GM06990 (cell line): ENCODE data around the gene FETUB.

Source experiments
- DNase-seq: peaks from one replicate; pipeline ENCODE4 v3.0.0-alpha.2; 2011; ENCODE audit not compliant: insufficient read length; ENCODE audit errors: extremely low read depth
- H3K27me3 ChIP-seq: replicated peaks from 2 replicates; pipeline ENCODE4 v1.6.0; 2011; ENCODE audit warnings: low read length; ENCODE audit not compliant: control insufficient read depth, insufficient read depth
- H3K36me3 ChIP-seq: 2 replicates; pipeline ENCODE4 v1.5.1; 2011; ENCODE audit warnings: low read length; ENCODE audit not compliant: control insufficient read depth, insufficient read depth
- H3K4me3 ChIP-seq: replicated peaks from 2 replicates; pipeline ENCODE4 v1.5.1; 2011; ENCODE audit warnings: low read depth, mild to moderate bottlenecking, control low read depth, low read length
- TF ChIP-seq, protein P1 (sequence below): IDR thresholded peaks from 2 replicates; pipeline ENCODE4 v1.5.1; 2011; ENCODE audit warnings: low read length, control low read depth, mild to moderate bottlenecking, inconsistent platforms; ENCODE audit not compliant: insufficient read depth, poor library complexity, severe bottlenecking

The FETUB gene

DNA sequence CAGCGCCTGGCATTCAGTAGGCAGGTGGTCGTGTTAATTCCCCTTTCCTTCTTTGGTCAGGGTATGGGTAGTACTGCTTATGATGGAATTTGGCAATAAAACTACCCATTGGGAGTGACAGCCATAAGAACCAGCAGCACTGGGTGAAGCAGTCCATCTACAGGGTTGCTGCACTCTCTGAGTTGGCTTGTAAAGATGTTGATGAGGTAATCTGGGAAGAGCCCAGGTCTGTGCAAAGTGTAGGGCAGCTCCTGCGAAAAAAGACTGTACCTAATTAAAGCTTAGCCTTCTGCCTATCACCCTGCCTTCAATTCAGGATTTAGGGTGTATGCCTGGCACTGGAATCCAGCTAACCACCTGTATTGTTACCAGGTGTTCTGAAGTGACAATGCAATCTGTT, 4.7 kb upstream of the FETUB start:
- TF ChIP-seq, protein P1, sequence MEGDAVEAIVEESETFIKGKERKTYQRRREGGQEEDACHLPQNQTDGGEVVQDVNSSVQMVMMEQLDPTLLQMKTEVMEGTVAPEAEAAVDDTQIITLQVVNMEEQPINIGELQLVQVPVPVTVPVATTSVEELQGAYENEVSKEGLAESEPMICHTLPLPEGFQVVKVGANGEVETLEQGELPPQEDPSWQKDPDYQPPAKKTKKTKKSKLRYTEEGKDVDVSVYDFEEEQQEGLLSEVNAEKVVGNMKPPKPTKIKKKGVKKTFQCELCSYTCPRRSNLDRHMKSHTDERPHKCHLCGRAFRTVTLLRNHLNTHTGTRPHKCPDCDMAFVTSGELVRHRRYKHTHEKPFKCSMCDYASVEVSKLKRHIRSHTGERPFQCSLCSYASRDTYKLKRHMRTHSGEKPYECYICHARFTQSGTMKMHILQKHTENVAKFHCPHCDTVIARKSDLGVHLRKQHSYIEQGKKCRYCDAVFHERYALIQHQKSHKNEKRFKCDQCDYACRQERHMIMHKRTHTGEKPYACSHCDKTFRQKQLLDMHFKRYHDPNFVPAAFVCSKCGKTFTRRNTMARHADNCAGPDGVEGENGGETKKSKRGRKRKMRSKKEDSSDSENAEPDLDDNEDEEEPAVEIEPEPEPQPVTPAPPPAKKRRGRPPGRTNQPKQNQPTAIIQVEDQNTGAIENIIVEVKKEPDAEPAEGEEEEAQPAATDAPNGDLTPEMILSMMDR = no peak
- H3K4me3 ChIP-seq = no peak overlapping the region
- H3K27me3 ChIP-seq = peaks cover 2% of the 10 kb centered on the region
- H3K36me3 ChIP-seq = no peaks in the 10 kb centered on the region
- no peak for DNase-seq

DNA sequence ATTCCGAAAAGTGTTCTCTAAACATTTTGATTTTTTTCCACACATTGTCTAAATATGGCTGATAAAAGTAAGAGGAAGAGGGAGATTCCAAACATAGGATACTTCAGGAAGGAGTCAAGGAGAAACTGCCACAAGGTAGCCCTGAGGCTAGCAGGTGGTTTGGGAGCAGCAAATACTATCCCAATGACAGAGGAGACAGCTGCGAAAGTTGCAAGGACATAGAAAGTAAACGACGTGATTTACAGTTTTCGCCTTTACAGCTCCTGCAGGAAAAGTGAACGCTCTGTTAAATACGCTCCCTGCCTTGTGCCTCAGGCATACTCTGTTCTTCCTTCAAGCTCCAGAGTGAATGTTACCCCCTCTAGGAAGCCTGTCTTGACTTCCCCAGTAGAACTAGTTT, 3.7 kb upstream of the FETUB start:
- H3K4me3 ChIP-seq = no peak overlapping the region
- no peaks in the 10 kb centered on the region for H3K36me3 ChIP-seq
- DNase-seq = no peak
- TF ChIP-seq, protein P1 = no peak
- H3K27me3 ChIP-seq = peaks cover 2% of the 10 kb centered on the region

DNA sequence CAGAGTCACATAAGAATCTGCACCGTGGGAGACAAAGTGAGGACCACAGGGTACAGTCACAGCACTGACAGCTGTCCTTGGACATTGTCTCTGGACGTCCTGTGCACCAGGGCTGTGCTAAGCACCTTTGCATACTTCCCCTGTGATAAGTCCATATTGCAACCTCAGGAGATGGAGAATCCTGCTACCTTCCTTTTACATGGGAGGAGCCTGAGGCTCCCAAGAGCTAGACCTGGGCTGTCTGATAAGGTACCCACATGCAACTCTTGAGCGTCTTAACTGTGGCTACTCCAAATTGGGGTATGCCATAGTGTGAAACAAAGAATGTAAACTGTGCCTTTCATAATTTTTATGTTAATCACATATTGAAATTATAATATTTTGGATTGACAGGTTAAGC, 2.5 kb upstream of the FETUB start:
- Histone ChIP-seq H3K36me3 (no peaks in the 10 kb centered on the region), H3K27me3 (peaks cover 2% of the 10 kb centered on the region), H3K4me3 (no peak overlapping the region)
- TF ChIP-seq, protein P1 = no peak
- no peak for DNase-seq

GRCh38 chr3:186638259-186638658, 1.9 kb upstream of the FETUB start:
- no peak for DNase-seq
- Histone ChIP-seq H3K36me3 (no peaks in the 10 kb centered on the region), H3K27me3 (peaks cover 2% of the 10 kb centered on the region), H3K4me3 (no peak overlapping the region)
- TF ChIP-seq, protein P1 = no peak

DNA sequence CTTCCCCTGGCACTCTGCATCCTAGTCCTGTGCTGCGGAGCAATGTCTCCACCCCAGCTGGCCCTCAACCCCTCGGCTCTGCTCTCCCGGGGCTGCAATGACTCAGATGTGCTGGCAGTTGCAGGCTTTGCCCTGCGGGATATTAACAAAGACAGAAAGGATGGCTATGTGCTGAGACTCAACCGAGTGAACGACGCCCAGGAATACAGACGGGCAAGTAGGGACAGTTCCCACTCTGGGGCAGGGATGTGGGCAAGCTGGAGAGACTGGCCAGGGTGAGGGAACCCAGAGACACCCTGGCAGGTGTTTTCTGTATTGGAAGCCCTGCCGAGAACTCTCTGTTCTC, 247 bp downstream of the FETUB start:
- DNase-seq = no peak
- Histone ChIP-seq H3K27me3 (peaks cover 2% of the 10 kb centered on the region), H3K36me3 (no peaks in the 10 kb centered on the region), H3K4me3 (no peak overlapping the region)
- TF ChIP-seq, protein P1 = no peak

GRCh38 chr3:186640929-186641328, 730 bp downstream of the FETUB start:
- TF ChIP-seq, protein P1 = no peak
- no peak overlapping the region for H3K4me3 ChIP-seq
- no peaks in the 10 kb centered on the region for H3K36me3 ChIP-seq
- no peak for DNase-seq
- peaks cover 2% of the 10 kb centered on the region for H3K27me3 ChIP-seq
